Activated CD4-positive, alpha-beta memory T cell treated with anti-CD3 and anti-CD28 coated beads for 36 hours (primary cell): ENCODE results near the gene PLPPR3. TPM values are rescaled to one million over a fixed set of nuclear protein-coding genes. Genes with fewer than 3 reads are reported as not detected.

Source experiments
- CTCF ChIA-PET: fragments of 350-600 bp; sonication (Branson Sonifier 250); formaldehyde crosslinking; loops from one replicate; lab custom pipeline; 2021; ENCODE audit warnings: antibody characterized with exemption, inconsistent platforms; lab: Charles Lee
- POLR2A ChIA-PET: fragments of 350-600 bp; sonication (Branson Sonifier 250); formaldehyde crosslinking; loops from one replicate; lab custom pipeline; 2021; ENCODE audit warnings: antibody characterized with exemption; lab: Charles Lee
- DNase-seq: peaks from one replicate; pipeline ENCODE4 v3.0.0-alpha.2; 2020
- H3K27ac Mint-ChIP-seq: one replicate; pipeline ENCODE4 v1.8.0; 2021; ENCODE audit warnings: mixed read lengths
- H3K27me3 Mint-ChIP-seq: one replicate; pipeline ENCODE4 v1.8.0; 2021; ENCODE audit warnings: mixed read lengths
- H3K36me3 Mint-ChIP-seq: one replicate; pipeline ENCODE4 v1.8.0; 2021; ENCODE audit warnings: mixed read lengths
- H3K4me1 Mint-ChIP-seq: one replicate; pipeline ENCODE4 v1.8.0; 2021; ENCODE audit warnings: low read depth, mixed read lengths
- H3K4me3 Mint-ChIP-seq: one replicate; pipeline ENCODE4 v1.8.0; 2021; ENCODE audit warnings: mild to moderate bottlenecking, mixed read lengths
- H3K9me3 Mint-ChIP-seq: one replicate; pipeline ENCODE4 v1.8.0; 2021; ENCODE audit warnings: mixed read lengths
- intact Hi-C: fragments of 100-400 bp; cut with micrococcal nuclease; formaldehyde crosslinking; loops from one replicate; pipeline ENCODE4 v1.15.1; 2023
- microRNA-seq: library from miRNA; unstranded; fragments of <30 nt; microRNA quantifications from one replicate; pipeline ENCODE4 v1.2.0, GENCODE V29; 2022; ENCODE audit warnings: borderline number of aligned reads, borderline microRNAs expressed, borderline replicate concordance
- total RNA-seq, 2 experiments: library from RNA; stranded (reverse); gene quantifications; one replicate each; pipeline ENCODE4 v1.2.3, GENCODE V29; 2021

Gene PLPPR3
- total RNA-seq, 2 experiments from 2014 or later = not detected

- CTCF ChIA-PET = no interaction called here
- POLR2A ChIA-PET = no interaction called here
Measured at GRCh38 chr19:763181-763580, 58.6 kb downstream of the PLPPR3 start.

More at GRCh38 chr19:763181-763580, 58.6 kb downstream of the PLPPR3 start:
- H3K4me1 Mint-ChIP-seq = no peaks in the 10 kb centered on the region
- intact Hi-C loops = no loop called here
- H3K27ac Mint-ChIP-seq = no peak overlapping the region
- no peak overlapping the region for H3K4me3 Mint-ChIP-seq
- DNase-seq = no peak
- peaks cover 9% of the 10 kb centered on the region for H3K9me3 Mint-ChIP-seq
- H3K36me3 Mint-ChIP-seq = peaks cover 2% of the 10 kb centered on the region
- H3K27me3 Mint-ChIP-seq = peaks cover 6% of the 10 kb centered on the region

Small RNA genes within 50 kb of the gene (microRNA-seq; reads per million reads assigned to microRNA genes)
- gene MIR3187 (46.8 reads per million, percentile 57 among the genes with 10 or more reads in this experiment), gene MIR4745 (13.8 reads per million, percentile 40 among the genes with 10 or more reads in this experiment)

Other genes with a start within 250 kb of the PLPPR3 start
- gene BSG, start 249.4 kb downstream of the PLPPR3 start, total RNA-seq = 100 to 1,000 TPM; 185 to 205 TPM
- 1 to 10 TPM in 1 of 2 experiments, under 1 TPM in 1; 1.00 to 1.0 TPM for gene HCN2, start 232.1 kb downstream of the PLPPR3 start, total RNA-seq
- gene POLRMT, start 188.4 kb downstream of the PLPPR3 start, total RNA-seq = 10 to 100 TPM; 71.5 to 72.5 TPM
- gene FGF22, start 182.1 kb downstream of the PLPPR3 start, total RNA-seq = under 1 TPM in 1 of 2 experiments, not detected in 1; 0.14 TPM
- gene RNF126, start 158.7 kb downstream of the PLPPR3 start, total RNA-seq = 10 to 100 TPM; 84.4 to 89.7 TPM
- 1 to 10 TPM; 5.7 to 6.0 TPM for gene FSTL3, start 145.6 kb downstream of the PLPPR3 start, total RNA-seq
- gene PRSS57, start 126.5 kb downstream of the PLPPR3 start, total RNA-seq = not detected
- gene PALM, start 113.0 kb downstream of the PLPPR3 start, total RNA-seq = under 1 TPM in 1 of 2 experiments, not detected in 1; 0.17 TPM
- gene MISP, start 70.8 kb downstream of the PLPPR3 start, total RNA-seq = not detected
- 100 to 1,000 TPM; 464 to 465 TPM for gene PTBP1, start 24.5 kb downstream of the PLPPR3 start, total RNA-seq
- gene AZU1, start 5.9 kb upstream of the PLPPR3 start, total RNA-seq = not detected
- not detected for gene PRTN3, start 19.0 kb upstream of the PLPPR3 start, total RNA-seq
- gene ELANE, start 30.3 kb upstream of the PLPPR3 start, total RNA-seq = not detected
- gene CFD, start 37.7 kb upstream of the PLPPR3 start, total RNA-seq = under 1 TPM; 0.40 to 0.63 TPM
- gene MED16, start 71.2 kb upstream of the PLPPR3 start, total RNA-seq = 10 to 100 TPM; 58.9 to 62.7 TPM
- not detected for gene RNU6-9, start 71.5 kb upstream of the PLPPR3 start, total RNA-seq
- gene R3HDM4, start 91.3 kb upstream of the PLPPR3 start, total RNA-seq = 10 to 100 TPM; 80.4 to 81.4 TPM
- 10 to 100 TPM in 1 of 2 experiments, 1 to 10 TPM in 1; 9.9 to 10.6 TPM for gene KISS1R, start 95.4 kb upstream of the PLPPR3 start, total RNA-seq
- 10 to 100 TPM; 28.5 to 30.6 TPM for gene ARID3A, start 104.1 kb upstream of the PLPPR3 start, total RNA-seq
- gene WDR18, start 162.4 kb upstream of the PLPPR3 start, total RNA-seq = 10 to 100 TPM; 73.3 to 75.8 TPM
- gene GRIN3B, start 178.5 kb upstream of the PLPPR3 start, total RNA-seq = not detected
- gene TMEM259, start 199.2 kb upstream of the PLPPR3 start, total RNA-seq = 100 to 1,000 TPM; 107 to 109 TPM
- not detected for gene RNU6-2, start 199.6 kb upstream of the PLPPR3 start, total RNA-seq
- gene CNN2, start 204.7 kb upstream of the PLPPR3 start, total RNA-seq = 100 to 1,000 TPM; 123 to 130 TPM
- gene ABCA7, start 218.2 kb upstream of the PLPPR3 start, total RNA-seq = 10 to 100 TPM; 28.3 to 29.3 TPM
- gene ARHGAP45, start 245.2 kb upstream of the PLPPR3 start, total RNA-seq = 100 to 1,000 TPM; 136 to 142 TPM